ENCODE results near the gene PPP5C.

GRCh38 chr19:46404055-46404752 is 57.3 kb downstream of the PPP5C start:
- TF ChIP-seq NFIC (IDR thresholded peaks at IDR 0.05): no peak
- no peak for TF ChIP-seq MAX (IDR thresholded peaks at IDR 0.05)
- no peak for TF ChIP-seq REST (IDR thresholded peaks at IDR 0.05; ENCODE audit: low read depth)
- no peak for TF ChIP-seq TAF1 (IDR thresholded peaks at IDR 0.05; ENCODE audit: low read depth)
- no peak for TF ChIP-seq YY1 (IDR thresholded peaks at IDR 0.05; ENCODE audit: low read depth)
- no peak for TF ChIP-seq TEAD4 (IDR thresholded peaks at IDR 0.05)
- no peak for TF ChIP-seq EP300 (IDR thresholded peaks at IDR 0.05; ENCODE audit: borderline replicate concordance)
